Measurements from ENCODE around the gene TET1. TPM values are rescaled to one million over a fixed set of nuclear protein-coding genes. Genes with fewer than 3 reads are reported as not detected.
"Not testable (repeated sequence)": the region's sequence is repeated elsewhere in the genome, so short reads cannot be mapped to it uniquely, and the experiment has no call there.

Gene TET1
- total RNA-seq, result 1 to 10 TPM; 1.2 to 2.1 TPM
- under 1 TPM; 0.06 to 0.33 TPM for polyA plus RNA-seq

- H3K9me3 ChIP-seq (ENCODE audit: control insufficient read depth in 4 of 4, low read length in 3 of 4), result no peaks in the 10 kb centered on the region
- H3K27ac ChIP-seq (ENCODE audit: low read depth in 1 of 2, low read length in 2 of 2), result peak within 1 kb of the TSS in 1 of 2 donors; percentile 28
- peaks cover 0 to 15% (median 9%) of the 10 kb centered on the region in 4 donors for H3K4me1 ChIP-seq (ENCODE audit: control insufficient read depth in 4 of 4, insufficient read depth in 4 of 4, low read length in 3 of 4)
- H3K36me3 ChIP-seq (ENCODE audit: control insufficient read depth in 4 of 4, insufficient read depth in 3 of 4, low read depth in 1 of 4, low read length in 3 of 4), result no peaks in the 10 kb centered on the region
- DNase-seq (ENCODE audit: low spot score), result peak; percentile 67
- peak; percentile 3 to 9 for TF ChIP-seq HNF4A (conservative IDR thresholded peaks at IDR 0.05)
- TF ChIP-seq HNF4G (IDR thresholded peaks at IDR 0.05), result no peak
- WGBS, result 1% methylated on average over 66 of the region's 66 CpGs
- H3K27me3 ChIP-seq (ENCODE audit: control insufficient read depth in 4 of 4, insufficient read depth in 4 of 4, low read length in 3 of 4), result no peaks in the 10 kb centered on the region
- peak within 1 kb of the TSS; percentile 54 to 77 (median 56) for H3K4me3 ChIP-seq (ENCODE audit: low read depth in 1 of 3, low read length in 3 of 3)
- peak within 1 kb of the TSS in 1 of 2 donors; percentile 47 for H3K9ac ChIP-seq (ENCODE audit: low read depth in 1 of 2, low read length in 2 of 2)
Measured at GRCh38 chr10:68560186-68560942, at the start of gene TET1. Gene TET1, plus strand, starts transcription at chr10:68560337. Its CDS starts 12,002 bp downstream, at chr10:68572339.

DNA sequence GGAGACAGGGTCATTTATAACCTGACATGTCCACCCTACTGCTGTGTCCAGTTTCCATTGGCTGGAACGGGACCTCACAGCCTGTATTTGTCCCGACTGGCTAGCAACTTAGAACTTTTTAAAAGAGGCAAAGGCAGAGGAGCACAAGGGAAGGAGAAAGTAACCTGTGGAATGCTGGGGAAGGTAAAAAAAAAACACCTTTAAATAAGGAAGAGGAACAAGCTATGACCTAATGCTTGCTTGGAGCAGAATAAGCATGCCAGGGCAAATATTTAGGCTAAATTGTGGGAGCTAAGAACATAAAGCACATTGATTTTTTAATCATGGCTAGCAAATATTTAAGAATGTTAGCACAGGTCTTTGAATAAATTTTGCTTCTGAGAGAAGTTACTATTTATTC, 43.9 kb upstream of the TET1 start:
- not testable (repeated sequence) for H3K27ac ChIP-seq (ENCODE audit: low read depth in 1 of 2, low read length in 2 of 2); H3K9ac ChIP-seq (ENCODE audit: low read depth in 1 of 2, low read length in 2 of 2); H3K4me3 ChIP-seq (ENCODE audit: low read depth in 1 of 3, low read length in 3 of 3); H3K27me3 ChIP-seq (ENCODE audit: control insufficient read depth in 4 of 4, insufficient read depth in 4 of 4, low read length in 3 of 4); H3K9me3 ChIP-seq (ENCODE audit: control insufficient read depth in 4 of 4, low read length in 3 of 4); H3K4me1 ChIP-seq (ENCODE audit: control insufficient read depth in 4 of 4, insufficient read depth in 4 of 4, low read length in 3 of 4); DNase-seq (ENCODE audit: low spot score)
- H3K36me3 ChIP-seq (ENCODE audit: control insufficient read depth in 4 of 4, insufficient read depth in 3 of 4, low read depth in 1 of 4, low read length in 3 of 4), result peaks cover 3 to 14% (median 10%) of the 10 kb centered on the region in 4 donors
- WGBS, result 96% methylated on average over 2 of the region's 2 CpGs

- H3K27ac ChIP-seq (ENCODE audit: low read depth in 1 of 2, low read length in 2 of 2), result no peak overlapping the region
- H3K4me1 ChIP-seq (ENCODE audit: control insufficient read depth in 4 of 4, insufficient read depth in 4 of 4, low read length in 3 of 4), result no peaks in the 10 kb centered on the region
- no peak for DNase-seq (ENCODE audit: low spot score)
- no peaks in the 10 kb centered on the region for H3K9me3 ChIP-seq (ENCODE audit: control insufficient read depth in 4 of 4, low read length in 3 of 4)
- H3K9ac ChIP-seq (ENCODE audit: low read depth in 1 of 2, low read length in 2 of 2), result no peak overlapping the region
- H3K4me3 ChIP-seq (ENCODE audit: low read depth in 1 of 3, low read length in 3 of 3), result no peak overlapping the region
- TF ChIP-seq HNF4G (IDR thresholded peaks at IDR 0.05) (no peak), SP1 (IDR thresholded peaks at IDR 0.05) (no peak)
- H3K36me3 ChIP-seq (ENCODE audit: control insufficient read depth in 4 of 4, insufficient read depth in 3 of 4, low read depth in 1 of 4, low read length in 3 of 4), result peaks cover 3 to 11% (median 9%) of the 10 kb centered on the region in 4 donors
- H3K27me3 ChIP-seq (ENCODE audit: control insufficient read depth in 4 of 4, insufficient read depth in 4 of 4, low read length in 3 of 4), result no peaks in the 10 kb centered on the region
- WGBS, result 70% methylated on average over 4 of the region's 4 CpGs
Measured at GRCh38 chr10:68516766-68517165, 43.4 kb upstream of the TET1 start.

GRCh38 chr10:68517188-68517587, 42.9 kb upstream of the TET1 start:
- 89% methylated on average over 5 of the region's 5 CpGs for WGBS
- H3K9me3 ChIP-seq (ENCODE audit: control insufficient read depth in 4 of 4, low read length in 3 of 4), result no peaks in the 10 kb centered on the region
- H3K27me3 ChIP-seq (ENCODE audit: control insufficient read depth in 4 of 4, insufficient read depth in 4 of 4, low read length in 3 of 4), result no peaks in the 10 kb centered on the region
- no peak overlapping the region for H3K4me3 ChIP-seq (ENCODE audit: low read depth in 1 of 3, low read length in 3 of 3)
- no peak overlapping the region for H3K27ac ChIP-seq (ENCODE audit: low read depth in 1 of 2, low read length in 2 of 2)
- peaks cover 3 to 14% (median 9%) of the 10 kb centered on the region in 4 donors for H3K36me3 ChIP-seq (ENCODE audit: control insufficient read depth in 4 of 4, insufficient read depth in 3 of 4, low read depth in 1 of 4, low read length in 3 of 4)
- no peaks in the 10 kb centered on the region for H3K4me1 ChIP-seq (ENCODE audit: control insufficient read depth in 4 of 4, insufficient read depth in 4 of 4, low read length in 3 of 4)
- DNase-seq (ENCODE audit: low spot score), result no peak
- no peak overlapping the region for H3K9ac ChIP-seq (ENCODE audit: low read depth in 1 of 2, low read length in 2 of 2)
- TF ChIP-seq MAX (IDR thresholded peaks at IDR 0.05) (no peak), FOXA2 (IDR thresholded peaks at IDR 0.05) (no peak), ZBTB33 (IDR thresholded peaks at IDR 0.05) (no peak), NR2F2 (IDR thresholded peaks at IDR 0.05) (no peak), EGR1 (IDR thresholded peaks at IDR 0.05; ENCODE audit: low read depth in 2 of 2) (no peak), JUND (IDR thresholded peaks at IDR 0.05) (no peak), CTCF (IDR thresholded peaks at IDR 0.05; ENCODE audit: low read depth, low read length, missing input control) (no peak), ATF3 (IDR thresholded peaks at IDR 0.05) (no peak), HNF4A (conservative IDR thresholded peaks at IDR 0.05) (no peak), RAD21 (IDR thresholded peaks at IDR 0.05) (no peak), REST (IDR thresholded peaks at IDR 0.05) (no peak), HNF4G (IDR thresholded peaks at IDR 0.05) (no peak), FOXA1 (IDR thresholded peaks at IDR 0.05) (no peak), YY1 (IDR thresholded peaks at IDR 0.05) (no peak)
